ENCODE measurements around the gene AK1. TPM values are rescaled to one million over a fixed set of nuclear protein-coding genes. Genes with fewer than 3 reads are reported as not detected.

AK1 gene
- total and polyA plus RNA-seq, 2 of the 8 experiments (the other 6 are each of a cell fraction or from before 2014, with no cell fraction given) = 37.9 to 39.2 TPM

- Histone ChIP-seq H3K36me3 (ENCODE audit: control insufficient read depth in 2 of 4, insufficient read depth in 4 of 4, low read length in 3 of 4) (no peaks in the 10 kb centered on the region), H4K5ac (ENCODE audit: insufficient read length, low read depth, low read length) (no peak overlapping the region), H3K79me2 (ENCODE audit: control insufficient read depth in 1 of 2, insufficient read depth in 2 of 2, low read length in 2 of 2) (no peaks in the 10 kb centered on the region), H2BK5ac (ENCODE audit: low read depth, low read length) (no peak overlapping the region), H2AK5ac (ENCODE audit: low read depth, low read length) (peak overlapping the region; percentile 82), H3K18ac (ENCODE audit: extremely low read depth, low read length) (no peak overlapping the region; the same call in 1 of the 2 replicates), H3K9ac (replicated peaks in 1 of 4; ENCODE audit: extremely low read depth in 1 of 4, low read depth in 3 of 4, low read length in 3 of 4) (no peak overlapping the region), H3K4ac (replicated peaks; ENCODE audit: insufficient read length, low read depth, low read length) (no peak overlapping the region), H3K23ac (ENCODE audit: insufficient read length) (no peak overlapping the region), H2AFZ (ENCODE audit: low read length) (no peak overlapping the region), H3K4me2 (ENCODE audit: insufficient read depth in 1 of 2, low read depth in 2 of 2, low read length in 2 of 2) (peak overlapping the region in 1 of 2 experiments; percentile 84; a peak in 1 of 4 replicates), H3K23me2 (ENCODE audit: low read depth, low read length) (peaks cover 9% of the 10 kb centered on the region; the same call in 1 of the 2 replicates), H3K14ac (ENCODE audit: insufficient read length) (no peak overlapping the region), H4K8ac (ENCODE audit: extremely low read depth, insufficient read depth, low read length) (no peak overlapping the region), H3K27me3 (replicated peaks in 1 of 4; ENCODE audit: control insufficient read depth in 3 of 4, extremely low read depth in 1 of 4, insufficient read depth in 3 of 4, low read length in 3 of 4) (peaks cover 0 to 12% (median 7%) of the 10 kb centered on the region in 4 experiments; a peak in 5 of 7 replicates), H2BK20ac (ENCODE audit: low read length) (peak overlapping the region; percentile 48; the same call in 1 of the 2 replicates), H2BK120ac (replicated peaks; ENCODE audit: low read depth, low read length) (peak overlapping the region; percentile 29), H4K20me1 (replicated peaks in 1 of 2; ENCODE audit: control insufficient read depth in 1 of 2, insufficient read depth in 2 of 2, low read length in 2 of 2) (no peaks in the 10 kb centered on the region), H2BK15ac (ENCODE audit: low read length) (peak overlapping the region; percentile 88), H3K79me1 (ENCODE audit: low read depth, low read length) (no peaks in the 10 kb centered on the region), H2BK12ac (ENCODE audit: low read depth, low read length) (peak overlapping the region; percentile 80), H3K4me1 (replicated peaks in 1 of 4; ENCODE audit: control insufficient read depth in 3 of 4, insufficient read depth in 4 of 4, low read length in 3 of 4) (peaks cover 0 to 17% (median 12%) of the 10 kb centered on the region in 4 experiments; a peak in 6 of 7 replicates), H4K91ac (replicated peaks; ENCODE audit: insufficient read length, low read length) (peak overlapping the region; percentile 54), H3K4me3 (ENCODE audit: extremely low read depth in 1 of 4, insufficient read depth in 2 of 4, low read depth in 3 of 4, low read length in 4 of 4) (peak overlapping the region in 1 of 4 experiments; percentile 55; a peak in 1 of 8 replicates), H3K9me3 (ENCODE audit: insufficient read depth in 2 of 2, low read depth in 1 of 2, low read length in 1 of 2) (no peaks in the 10 kb centered on the region), H3K27ac (ENCODE audit: low read depth, low read length) (no peak overlapping the region), H3K56ac (replicated peaks; ENCODE audit: insufficient read length, low read depth, low read length) (no peak overlapping the region)
- WGBS, 2 experiments (ENCODE audit: extremely low coverage in 1 of 2, insufficient coverage in 1 of 2, insufficient read length in 1 of 2, insufficient replicate concordance in 2 of 2, low coverage in 1 of 2, low lambda C conversion rate in 2 of 2, missing lambda C conversion rate in 1 of 2) = 88% methylated on average over 6 of the region's 6 CpGs; no CpG with 5 or more reads in 1 of the 2 experiments
- ChIA-PET POLR2A (ENCODE audit: partially characterized antibody) (interaction anchor here (0.6 to 1.9 kb wide), 10 partner anchors 12 to 87 kb away, joined by 3 to 9 read pairs (median 4); partner anchors contain the start of gene ENG), CTCF (ENCODE audit: partially characterized antibody) (interaction anchor here (0.7 to 7.3 kb wide), 10 partner anchors 11 to 132 kb away, joined by 3 to 116 read pairs (median 6); partner anchors contain the start of genes ENG and FPGS)
- FAIRE-seq (no peak), DNase-seq (ENCODE audit: low read depth in 1 of 2, low spot score in 2 of 2) (no peak)
- TF ChIP-seq SP2 (IDR thresholded peaks at IDR 0.05; ENCODE audit: low read length) (no peak), KDM1A (IDR thresholded peaks at IDR 0.05; ENCODE audit: borderline replicate concordance, low read length) (no peak), CTCF (IDR thresholded peaks at IDR 0.05; ENCODE audit: control extremely low read depth in 1 of 3, insufficient read depth in 1 of 3, low read depth in 1 of 3, low read length in 3 of 3) (no peak), CBX5 (IDR thresholded peaks at IDR 0.05; ENCODE audit: low read depth, low read length) (no peak), TCF12 (IDR thresholded peaks at IDR 0.05; ENCODE audit: low read depth, low read length) (no peak), FOSL1 (IDR thresholded peaks at IDR 0.05; ENCODE audit: insufficient read depth, low read depth, low read length) (no peak)
Measured at GRCh38 chr9:127829205-127829906, 48.1 kb downstream of the AK1 start.

Data from H1 (cell line).